ENCODE data around the gene HOMER1. TPM values are rescaled to one million over a fixed set of nuclear protein-coding genes. Genes with fewer than 3 reads are reported as not detected.

HOMER1 gene
- polyA plus RNA-seq, 3 donors = 0.03 to 0.62 (median 0.04) TPM

GRCh38 chr5:79544131-79544530 is 30.2 kb upstream of the HOMER1 start:
- Histone ChIP-seq H3K4me2 (replicated peaks; ENCODE audit: extremely low read depth, low read length, poor library complexity, severe bottlenecking) (no peak overlapping the region), H3K27ac (ENCODE audit: low read depth in 1 of 2, low read length in 2 of 2) (no peak overlapping the region), H4K20me1 (ENCODE audit: insufficient read depth, low read length) (no peaks in the 10 kb centered on the region), H3K27me3 (ENCODE audit: control insufficient read depth in 2 of 2, insufficient read depth in 2 of 2, low read length in 2 of 2) (no peaks in the 10 kb centered on the region), H3K36me3 (replicated peaks in 1 of 2; ENCODE audit: control insufficient read depth in 1 of 2, insufficient read depth in 2 of 2, low read length in 2 of 2) (no peaks in the 10 kb centered on the region), H3K9ac (ENCODE audit: insufficient read depth, low read length, poor library complexity, severe bottlenecking) (no peak overlapping the region), H3K4me1 (ENCODE audit: control insufficient read depth in 1 of 2, insufficient read depth in 2 of 2, low read length in 2 of 2) (no peaks in the 10 kb centered on the region), H3K9me3 (replicated peaks in 1 of 2; ENCODE audit: control insufficient read depth in 1 of 2, insufficient read depth in 1 of 2, low read length in 2 of 2) (no peaks in the 10 kb centered on the region), H3K4me3 (replicated peaks in 1 of 3; ENCODE audit: low read depth in 2 of 3, low read length in 3 of 3) (no peak overlapping the region), H3K79me2 (ENCODE audit: insufficient read depth, low read length) (no peaks in the 10 kb centered on the region), H2AFZ (ENCODE audit: insufficient read depth, low read depth, low read length, poor library complexity, severe bottlenecking) (no peak overlapping the region)
- DNase-seq = no peak
- H3K27ac Mint-ChIP-seq = no peak overlapping the region
- H3K4me1 Mint-ChIP-seq = no peaks in the 10 kb centered on the region
- no peaks in the 10 kb centered on the region for H3K27me3 Mint-ChIP-seq (ENCODE audit: low read depth in 3 of 3)
- H3K9me3 Mint-ChIP-seq = no peaks in the 10 kb centered on the region
- WGBS (ENCODE audit: insufficient coverage) = 80% methylated on average over 1 of the region's 5 CpGs
- H3K36me3 Mint-ChIP-seq = no peaks in the 10 kb centered on the region
- TF ChIP-seq CTCF (IDR thresholded peaks at IDR 0.05) = no peak
- intact Hi-C loops (cut with micrococcal nuclease) = no loop called here
- no peak overlapping the region for H3K4me3 Mint-ChIP-seq

GRCh38 chr5:79540939-79541338 is 27.0 kb upstream of the HOMER1 start:
- H3K27ac Mint-ChIP-seq = no peak overlapping the region
- 67% methylated on average over 1 of the region's 6 CpGs for WGBS (ENCODE audit: insufficient coverage)

More at GRCh38 chr5:79540939-79541338, 27.0 kb upstream of the HOMER1 start:
- Histone ChIP-seq H3K9me3 (replicated peaks in 1 of 2; ENCODE audit: control insufficient read depth in 1 of 2, insufficient read depth in 1 of 2, low read length in 2 of 2) (no peaks in the 10 kb centered on the region), H3K9ac (ENCODE audit: insufficient read depth, low read length, poor library complexity, severe bottlenecking) (no peak overlapping the region), H4K20me1 (ENCODE audit: insufficient read depth, low read length) (no peaks in the 10 kb centered on the region), H2AFZ (ENCODE audit: insufficient read depth, low read depth, low read length, poor library complexity, severe bottlenecking) (no peak overlapping the region), H3K27ac (ENCODE audit: low read depth in 1 of 2, low read length in 2 of 2) (no peak overlapping the region), H3K4me1 (ENCODE audit: control insufficient read depth in 1 of 2, insufficient read depth in 2 of 2, low read length in 2 of 2) (no peaks in the 10 kb centered on the region), H3K79me2 (ENCODE audit: insufficient read depth, low read length) (no peaks in the 10 kb centered on the region), H3K36me3 (replicated peaks in 1 of 2; ENCODE audit: control insufficient read depth in 1 of 2, insufficient read depth in 2 of 2, low read length in 2 of 2) (no peaks in the 10 kb centered on the region), H3K27me3 (ENCODE audit: control insufficient read depth in 2 of 2, insufficient read depth in 2 of 2, low read length in 2 of 2) (no peaks in the 10 kb centered on the region), H3K4me2 (replicated peaks; ENCODE audit: extremely low read depth, low read length, poor library complexity, severe bottlenecking) (no peak overlapping the region), H3K4me3 (replicated peaks in 1 of 3; ENCODE audit: low read depth in 2 of 3, low read length in 3 of 3) (no peak overlapping the region)
- DNase-seq = no peak
- no peak for TF ChIP-seq CTCF (IDR thresholded peaks at IDR 0.05)
- Mint-ChIP-seq H3K4me3 (no peak overlapping the region), H3K4me1 (no peaks in the 10 kb centered on the region), H3K9me3 (peaks cover 0 to 3% (median 0%) of the 10 kb centered on the region in 7 donors), H3K27me3 (ENCODE audit: low read depth in 3 of 3) (peaks cover 0 to 2% (median 1%) of the 10 kb centered on the region in 3 donors), H3K36me3 (no peaks in the 10 kb centered on the region)
- intact Hi-C loops (cut with micrococcal nuclease) = no loop called here

Measured in CD14-positive monocyte (primary cell).